ENCODE measurements around the gene POLR1E. TPM values are rescaled to one million over a fixed set of nuclear protein-coding genes. Genes with fewer than 3 reads are reported as not detected.

Gene POLR1E
- total and polyA plus RNA-seq, 9 of the 15 experiments (the other 6 are each of a cell fraction or from before 2014, with no cell fraction given) = 18.9 to 102 (median 74.4) TPM

DNA sequence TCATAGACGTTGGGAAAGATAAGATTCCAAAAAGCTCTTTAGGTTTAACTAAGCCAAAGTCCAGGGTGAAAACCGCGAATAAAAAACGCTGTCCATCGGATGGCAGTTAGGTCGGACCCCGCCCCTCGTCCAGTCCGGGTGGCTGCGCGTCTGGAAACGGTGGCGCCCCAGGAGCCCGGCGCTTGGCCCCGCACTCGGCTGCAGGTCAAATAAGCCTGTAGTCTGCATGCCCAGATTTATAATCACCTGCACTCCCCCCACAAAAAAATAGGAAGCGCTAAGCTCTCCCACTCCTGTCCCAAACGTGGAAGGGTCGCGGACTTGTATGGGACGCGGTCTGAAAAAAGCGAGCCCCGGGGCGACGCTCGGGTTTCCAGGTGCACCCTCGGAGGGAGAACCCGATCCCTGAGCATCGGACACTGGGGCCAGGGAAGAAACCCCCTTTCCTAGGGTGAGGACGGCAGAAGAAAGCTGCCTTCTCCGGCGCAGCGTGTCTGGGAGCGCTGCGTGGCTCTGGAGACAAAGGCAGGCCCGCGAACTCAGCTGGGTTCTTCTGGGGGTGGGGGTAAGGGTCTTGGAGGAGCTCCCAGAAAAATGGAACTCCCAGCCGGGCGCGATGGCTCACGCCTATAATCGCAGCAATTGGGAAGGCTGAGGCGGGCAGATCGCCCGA is 19.6 kb upstream of the POLR1E start (continued):
- TF ChIP-seq, protein P1, sequence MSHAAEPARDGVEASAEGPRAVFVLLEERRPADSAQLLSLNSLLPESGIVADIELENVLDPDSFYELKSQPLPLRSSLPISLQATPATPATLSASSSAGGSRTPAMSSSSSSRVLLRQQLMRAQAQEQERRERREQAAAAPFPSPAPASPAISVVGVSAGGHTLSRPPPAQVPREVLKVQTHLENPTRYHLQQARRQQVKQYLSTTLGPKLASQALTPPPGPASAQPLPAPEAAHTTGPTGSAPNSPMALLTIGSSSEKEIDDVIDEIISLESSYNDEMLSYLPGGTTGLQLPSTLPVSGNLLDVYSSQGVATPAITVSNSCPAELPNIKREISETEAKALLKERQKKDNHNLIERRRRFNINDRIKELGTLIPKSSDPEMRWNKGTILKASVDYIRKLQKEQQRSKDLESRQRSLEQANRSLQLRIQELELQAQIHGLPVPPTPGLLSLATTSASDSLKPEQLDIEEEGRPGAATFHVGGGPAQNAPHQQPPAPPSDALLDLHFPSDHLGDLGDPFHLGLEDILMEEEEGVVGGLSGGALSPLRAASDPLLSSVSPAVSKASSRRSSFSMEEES (CRISPR knock-in tag; IDR thresholded peaks at IDR 0.05) = no peak
- peak in 1 of 2 experiments; percentile 30; a peak in 3 of 4 replicates for TF ChIP-seq RCOR1 (IDR thresholded peaks at IDR 0.05; ENCODE audit: borderline replicate concordance in 1 of 2, low read depth in 2 of 2, low read length in 2 of 2)
- TF ChIP-seq U2AF2 (optimal IDR thresholded peaks at IDR 0.05; ENCODE audit: low read depth, low read length) = no peak
- TF ChIP-seq MTF1 (CRISPR knock-in tag; IDR thresholded peaks at IDR 0.05; ENCODE audit: borderline replicate concordance) = no peak
- TF ChIP-seq, protein P2, sequence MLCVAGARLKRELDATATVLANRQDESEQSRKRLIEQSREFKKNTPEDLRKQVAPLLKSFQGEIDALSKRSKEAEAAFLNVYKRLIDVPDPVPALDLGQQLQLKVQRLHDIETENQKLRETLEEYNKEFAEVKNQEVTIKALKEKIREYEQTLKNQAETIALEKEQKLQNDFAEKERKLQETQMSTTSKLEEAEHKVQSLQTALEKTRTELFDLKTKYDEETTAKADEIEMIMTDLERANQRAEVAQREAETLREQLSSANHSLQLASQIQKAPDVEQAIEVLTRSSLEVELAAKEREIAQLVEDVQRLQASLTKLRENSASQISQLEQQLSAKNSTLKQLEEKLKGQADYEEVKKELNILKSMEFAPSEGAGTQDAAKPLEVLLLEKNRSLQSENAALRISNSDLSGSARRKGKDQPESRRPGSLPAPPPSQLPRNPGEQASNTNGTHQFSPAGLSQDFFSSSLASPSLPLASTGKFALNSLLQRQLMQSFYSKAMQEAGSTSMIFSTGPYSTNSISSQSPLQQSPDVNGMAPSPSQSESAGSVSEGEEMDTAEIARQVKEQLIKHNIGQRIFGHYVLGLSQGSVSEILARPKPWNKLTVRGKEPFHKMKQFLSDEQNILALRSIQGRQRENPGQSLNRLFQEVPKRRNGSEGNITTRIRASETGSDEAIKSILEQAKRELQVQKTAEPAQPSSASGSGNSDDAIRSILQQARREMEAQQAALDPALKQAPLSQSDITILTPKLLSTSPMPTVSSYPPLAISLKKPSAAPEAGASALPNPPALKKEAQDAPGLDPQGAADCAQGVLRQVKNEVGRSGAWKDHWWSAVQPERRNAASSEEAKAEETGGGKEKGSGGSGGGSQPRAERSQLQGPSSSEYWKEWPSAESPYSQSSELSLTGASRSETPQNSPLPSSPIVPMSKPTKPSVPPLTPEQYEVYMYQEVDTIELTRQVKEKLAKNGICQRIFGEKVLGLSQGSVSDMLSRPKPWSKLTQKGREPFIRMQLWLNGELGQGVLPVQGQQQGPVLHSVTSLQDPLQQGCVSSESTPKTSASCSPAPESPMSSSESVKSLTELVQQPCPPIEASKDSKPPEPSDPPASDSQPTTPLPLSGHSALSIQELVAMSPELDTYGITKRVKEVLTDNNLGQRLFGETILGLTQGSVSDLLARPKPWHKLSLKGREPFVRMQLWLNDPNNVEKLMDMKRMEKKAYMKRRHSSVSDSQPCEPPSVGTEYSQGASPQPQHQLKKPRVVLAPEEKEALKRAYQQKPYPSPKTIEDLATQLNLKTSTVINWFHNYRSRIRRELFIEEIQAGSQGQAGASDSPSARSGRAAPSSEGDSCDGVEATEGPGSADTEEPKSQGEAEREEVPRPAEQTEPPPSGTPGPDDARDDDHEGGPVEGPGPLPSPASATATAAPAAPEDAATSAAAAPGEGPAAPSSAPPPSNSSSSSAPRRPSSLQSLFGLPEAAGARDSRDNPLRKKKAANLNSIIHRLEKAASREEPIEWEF (CRISPR knock-in tag; IDR thresholded peaks at IDR 0.05) = no peak
- no peak; the same call in 1 of the 2 replicates for TF ChIP-seq CHCHD3 (CRISPR knock-in tag; IDR thresholded peaks at IDR 0.05)
- 0 out of 2 replicates have a peak, but pooled peaks have one; percentile 2 for TF ChIP-seq EP300 (IDR thresholded peaks at IDR 0.05; ENCODE audit: low read length)
- 0 out of 2 replicates have a peak, but pooled peaks have one; percentile 14 for TF ChIP-seq ZEB2 (IDR thresholded peaks at IDR 0.05)
- peak; percentile 6; the same call in 1 of the 2 replicates for TF ChIP-seq FOSL1 (tag; conservative IDR thresholded peaks at IDR 0.05)
- TF ChIP-seq SIN3A (IDR thresholded peaks at IDR 0.05; ENCODE audit: borderline replicate concordance in 2 of 2, control insufficient read depth in 1 of 2, low read depth in 2 of 2, low read length in 2 of 2) = no peak; a peak in 1 of 4 replicates
- TF ChIP-seq, protein P3, sequence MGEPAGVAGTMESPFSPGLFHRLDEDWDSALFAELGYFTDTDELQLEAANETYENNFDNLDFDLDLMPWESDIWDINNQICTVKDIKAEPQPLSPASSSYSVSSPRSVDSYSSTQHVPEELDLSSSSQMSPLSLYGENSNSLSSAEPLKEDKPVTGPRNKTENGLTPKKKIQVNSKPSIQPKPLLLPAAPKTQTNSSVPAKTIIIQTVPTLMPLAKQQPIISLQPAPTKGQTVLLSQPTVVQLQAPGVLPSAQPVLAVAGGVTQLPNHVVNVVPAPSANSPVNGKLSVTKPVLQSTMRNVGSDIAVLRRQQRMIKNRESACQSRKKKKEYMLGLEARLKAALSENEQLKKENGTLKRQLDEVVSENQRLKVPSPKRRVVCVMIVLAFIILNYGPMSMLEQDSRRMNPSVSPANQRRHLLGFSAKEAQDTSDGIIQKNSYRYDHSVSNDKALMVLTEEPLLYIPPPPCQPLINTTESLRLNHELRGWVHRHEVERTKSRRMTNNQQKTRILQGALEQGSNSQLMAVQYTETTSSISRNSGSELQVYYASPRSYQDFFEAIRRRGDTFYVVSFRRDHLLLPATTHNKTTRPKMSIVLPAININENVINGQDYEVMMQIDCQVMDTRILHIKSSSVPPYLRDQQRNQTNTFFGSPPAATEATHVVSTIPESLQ (CRISPR knock-in tag; IDR thresholded peaks at IDR 0.05) = no peak; the same call in 1 of the 2 replicates
- TF ChIP-seq, protein P4, sequence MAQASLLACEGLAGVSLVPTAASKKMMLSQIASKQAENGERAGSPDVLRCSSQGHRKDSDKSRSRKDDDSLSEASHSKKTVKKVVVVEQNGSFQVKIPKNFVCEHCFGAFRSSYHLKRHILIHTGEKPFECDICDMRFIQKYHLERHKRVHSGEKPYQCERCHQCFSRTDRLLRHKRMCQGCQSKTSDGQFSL (CRISPR knock-in tag; IDR thresholded peaks at IDR 0.05) = no peak
- TF ChIP-seq, protein P4 (tag; IDR thresholded peaks at IDR 0.05) = no peak
- no peak for TF ChIP-seq TGIF2 (CRISPR knock-in tag; IDR thresholded peaks at IDR 0.05)
- TF ChIP-seq PTBP1 (IDR thresholded peaks at IDR 0.05; ENCODE audit: low read depth, low read length) = no peak

Measured in K562 (cell line).